ENCODE measurements around the gene ATF6. TPM values are rescaled to one million over a fixed set of nuclear protein-coding genes. Genes with fewer than 3 reads are reported as not detected.
"Not testable (repeated sequence)": the region's sequence is repeated elsewhere in the genome, so short reads cannot be mapped to it uniquely, and the experiment has no call there.

Gene ATF6
- total RNA-seq, 1 experiment from 2014 or later = 36.5 TPM

DNA sequence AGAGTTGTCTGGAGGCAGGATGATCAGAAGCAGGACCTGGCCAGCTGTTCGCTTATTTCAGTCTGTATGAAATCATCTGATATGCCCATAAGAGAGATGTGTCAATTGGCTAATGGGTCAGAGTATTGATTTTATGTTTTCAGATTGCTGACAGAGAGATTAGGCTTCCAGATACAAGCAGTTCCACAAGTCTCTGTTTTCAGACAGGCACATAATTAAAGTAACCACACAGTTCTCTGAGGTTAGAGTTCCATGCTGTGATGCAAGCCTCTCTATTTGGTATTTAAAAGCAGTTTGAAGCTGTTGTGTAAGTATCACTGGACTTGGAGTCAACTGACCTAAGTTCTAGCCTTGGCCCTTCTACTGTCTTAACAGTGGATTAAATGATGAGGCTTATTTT is 50.1 kb downstream of the ATF6 start:
- peaks cover 29% of the 10 kb centered on the region for H3K36me3 ChIP-seq (ENCODE audit: insufficient read depth, low read length)
- no peak overlapping the region for H3K27ac ChIP-seq (ENCODE audit: low read length)
- no peaks in the 10 kb centered on the region for H3K27me3 ChIP-seq (ENCODE audit: low read length)
- no peak overlapping the region for H2AFZ ChIP-seq (ENCODE audit: low read length)
- no peak for DNase-seq
- H4K20me1 ChIP-seq (ENCODE audit: insufficient read depth, low read depth, low read length) = no peaks in the 10 kb centered on the region
- peaks cover 49% of the 10 kb centered on the region for H3K79me2 ChIP-seq (ENCODE audit: low read length)
- H3K9ac ChIP-seq (ENCODE audit: low read length) = no peak overlapping the region
- H3K4me1 ChIP-seq (ENCODE audit: low read length) = no peaks in the 10 kb centered on the region; the same call in 1 of the 2 replicates
- no peaks in the 10 kb centered on the region for H3K9me2 ChIP-seq (replicated peaks; ENCODE audit: insufficient read depth, low read length)
- H3K4me2 ChIP-seq (ENCODE audit: low read depth, low read length, poor library complexity, severe bottlenecking) = no peak overlapping the region
- no peaks in the 10 kb centered on the region for H3K9me3 ChIP-seq (ENCODE audit: low read length)
- H3K4me3 ChIP-seq (ENCODE audit: low read length) = no peak overlapping the region

DNA sequence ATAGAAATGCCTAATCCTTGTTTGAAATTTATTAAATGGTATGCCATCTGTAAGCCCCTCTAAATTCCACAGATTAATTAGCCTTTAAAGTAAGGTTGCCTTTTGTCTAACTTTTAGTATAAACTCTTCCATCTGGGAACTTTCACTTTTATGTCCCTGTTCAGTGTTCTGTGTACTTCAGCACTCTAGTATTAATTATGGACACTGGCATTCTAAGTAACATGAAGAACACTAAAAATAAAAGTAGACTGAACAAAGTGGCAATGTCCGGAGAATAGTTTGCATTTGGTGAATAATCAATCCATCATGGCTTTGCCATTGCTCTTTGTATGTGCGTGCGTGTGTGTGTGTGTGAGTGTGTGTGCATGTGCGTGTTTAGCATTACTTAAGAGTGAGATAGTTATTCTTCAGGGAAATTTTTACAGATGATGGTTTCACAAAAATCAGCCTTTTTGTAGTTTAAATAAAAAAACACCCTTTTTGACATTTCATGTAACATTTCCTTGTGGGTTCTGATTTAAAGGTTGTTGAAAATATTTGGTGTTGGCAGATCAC is 51.1 kb downstream of the ATF6 start:
- no peaks in the 10 kb centered on the region for H3K9me2 ChIP-seq (replicated peaks; ENCODE audit: insufficient read depth, low read length)
- H3K36me3 ChIP-seq (ENCODE audit: insufficient read depth, low read length) = peaks cover 34% of the 10 kb centered on the region
- no peaks in the 10 kb centered on the region for H4K20me1 ChIP-seq (ENCODE audit: insufficient read depth, low read depth, low read length)
- no peak overlapping the region for H3K4me2 ChIP-seq (ENCODE audit: low read depth, low read length, poor library complexity, severe bottlenecking)
- peaks cover 41% of the 10 kb centered on the region for H3K79me2 ChIP-seq (ENCODE audit: low read length)
- no peak overlapping the region for H3K27ac ChIP-seq (ENCODE audit: low read length)
- no peaks in the 10 kb centered on the region; the same call in 1 of the 2 replicates for H3K4me1 ChIP-seq (ENCODE audit: low read length)
- H3K9ac ChIP-seq (ENCODE audit: low read length) = no peak overlapping the region
- H3K9me3 ChIP-seq (ENCODE audit: low read length) = no peaks in the 10 kb centered on the region
- no peaks in the 10 kb centered on the region for H3K27me3 ChIP-seq (ENCODE audit: low read length)
- no peak overlapping the region for H2AFZ ChIP-seq (ENCODE audit: low read length)
- DNase-seq = no peak
- no peak overlapping the region for H3K4me3 ChIP-seq (ENCODE audit: low read length)

DNA sequence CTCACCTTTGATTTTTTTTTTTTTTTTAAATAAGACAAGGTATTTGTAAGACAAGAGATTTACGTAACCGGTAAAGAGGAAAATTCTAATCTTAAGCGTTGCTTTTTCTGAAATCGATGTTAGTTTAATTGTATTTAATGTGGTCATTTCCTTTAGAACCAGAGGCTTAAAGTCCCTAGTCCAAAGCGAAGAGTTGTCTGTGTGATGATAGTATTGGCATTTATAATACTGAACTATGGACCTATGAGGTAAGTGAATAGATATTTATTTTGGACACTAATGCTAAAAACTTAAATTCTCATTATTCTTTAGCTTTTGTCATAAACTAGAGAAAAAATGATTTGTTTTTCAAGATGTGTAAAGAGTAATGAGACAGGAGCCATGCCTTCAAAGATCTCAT is 54.8 kb downstream of the ATF6 start:
- Histone ChIP-seq H3K79me2 (ENCODE audit: low read length) (peaks cover 36% of the 10 kb centered on the region), H3K4me1 (ENCODE audit: low read length) (no peaks in the 10 kb centered on the region; the same call in 1 of the 2 replicates), H3K27me3 (ENCODE audit: low read length) (no peaks in the 10 kb centered on the region), H3K9me2 (replicated peaks; ENCODE audit: insufficient read depth, low read length) (no peaks in the 10 kb centered on the region), H3K4me3 (ENCODE audit: low read length) (no peak overlapping the region), H2AFZ (ENCODE audit: low read length) (no peak overlapping the region), H3K27ac (ENCODE audit: low read length) (no peak overlapping the region), H3K36me3 (ENCODE audit: insufficient read depth, low read length) (peaks cover 39% of the 10 kb centered on the region), H3K4me2 (ENCODE audit: low read depth, low read length, poor library complexity, severe bottlenecking) (no peak overlapping the region), H3K9ac (ENCODE audit: low read length) (no peak overlapping the region), H3K9me3 (ENCODE audit: low read length) (no peaks in the 10 kb centered on the region), H4K20me1 (ENCODE audit: insufficient read depth, low read depth, low read length) (no peaks in the 10 kb centered on the region)
- no peak for DNase-seq

DNA sequence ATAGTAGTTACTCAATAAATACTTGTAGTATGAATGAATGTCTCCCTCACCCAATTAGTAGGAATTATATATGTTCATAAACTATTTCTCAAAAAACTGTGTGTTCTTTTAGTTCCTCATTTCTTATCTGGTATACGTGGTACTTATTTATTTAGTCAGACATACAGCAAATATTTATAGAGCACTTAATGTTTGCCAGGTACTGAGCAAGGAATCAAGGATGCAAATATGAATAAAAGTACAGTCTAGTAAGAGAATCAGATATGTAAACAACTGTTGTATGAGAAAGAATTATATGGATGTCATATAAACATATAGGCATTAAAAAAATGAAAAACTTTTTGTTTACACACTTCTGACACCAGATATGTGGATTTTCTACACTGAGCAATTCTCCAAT is 58.5 kb downstream of the ATF6 start:
- Histone ChIP-seq H3K79me2 (ENCODE audit: low read length) (peaks cover 10% of the 10 kb centered on the region; the same call in 1 of the 2 replicates), H4K20me1 (ENCODE audit: insufficient read depth, low read depth, low read length) (no peaks in the 10 kb centered on the region), H3K4me3 (ENCODE audit: low read length) (no peak overlapping the region), H3K4me1 (ENCODE audit: low read length) (no peaks in the 10 kb centered on the region), H3K9me2 (replicated peaks; ENCODE audit: insufficient read depth, low read length) (no peaks in the 10 kb centered on the region), H2AFZ (ENCODE audit: low read length) (no peak overlapping the region), H3K36me3 (ENCODE audit: insufficient read depth, low read length) (peaks cover 45% of the 10 kb centered on the region), H3K27me3 (ENCODE audit: low read length) (no peaks in the 10 kb centered on the region), H3K9ac (ENCODE audit: low read length) (no peak overlapping the region), H3K27ac (ENCODE audit: low read length) (no peak overlapping the region), H3K4me2 (ENCODE audit: low read depth, low read length, poor library complexity, severe bottlenecking) (no peak overlapping the region), H3K9me3 (ENCODE audit: low read length) (no peaks in the 10 kb centered on the region)
- no peak for DNase-seq

DNA sequence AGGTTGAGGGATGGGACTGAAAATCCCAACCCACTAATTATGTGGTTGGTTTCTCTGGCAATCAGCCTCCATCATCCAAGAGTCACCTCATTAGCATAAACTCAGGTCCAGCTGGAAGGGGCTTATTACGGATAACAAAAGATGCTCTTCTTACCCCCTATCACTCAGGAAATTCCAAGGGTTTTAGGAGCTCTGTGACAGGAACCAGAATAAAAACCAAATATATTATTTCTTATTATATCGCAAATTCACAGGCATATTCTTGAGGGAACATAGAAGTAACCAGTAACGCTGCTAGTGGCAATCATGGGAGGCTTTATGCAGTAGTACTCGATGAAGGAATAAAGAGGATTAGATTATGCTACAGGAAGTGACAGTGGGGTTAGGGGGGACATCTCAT is 59.7 kb downstream of the ATF6 start:
- Histone ChIP-seq H4K20me1 (ENCODE audit: insufficient read depth, low read depth, low read length) (no peaks in the 10 kb centered on the region), H3K27me3 (ENCODE audit: low read length) (no peaks in the 10 kb centered on the region), H3K36me3 (ENCODE audit: insufficient read depth, low read length) (peaks cover 42% of the 10 kb centered on the region), H3K9me3 (ENCODE audit: low read length) (no peaks in the 10 kb centered on the region), H3K9me2 (replicated peaks; ENCODE audit: insufficient read depth, low read length) (no peaks in the 10 kb centered on the region), H3K4me3 (ENCODE audit: low read length) (no peak overlapping the region), H3K4me2 (ENCODE audit: low read depth, low read length, poor library complexity, severe bottlenecking) (no peak overlapping the region), H3K4me1 (ENCODE audit: low read length) (no peaks in the 10 kb centered on the region), H3K79me2 (ENCODE audit: low read length) (peaks cover 10% of the 10 kb centered on the region; the same call in 1 of the 2 replicates), H2AFZ (ENCODE audit: low read length) (no peak overlapping the region), H3K9ac (ENCODE audit: low read length) (no peak overlapping the region), H3K27ac (ENCODE audit: low read length) (no peak overlapping the region)
- DNase-seq = no peak

DNA sequence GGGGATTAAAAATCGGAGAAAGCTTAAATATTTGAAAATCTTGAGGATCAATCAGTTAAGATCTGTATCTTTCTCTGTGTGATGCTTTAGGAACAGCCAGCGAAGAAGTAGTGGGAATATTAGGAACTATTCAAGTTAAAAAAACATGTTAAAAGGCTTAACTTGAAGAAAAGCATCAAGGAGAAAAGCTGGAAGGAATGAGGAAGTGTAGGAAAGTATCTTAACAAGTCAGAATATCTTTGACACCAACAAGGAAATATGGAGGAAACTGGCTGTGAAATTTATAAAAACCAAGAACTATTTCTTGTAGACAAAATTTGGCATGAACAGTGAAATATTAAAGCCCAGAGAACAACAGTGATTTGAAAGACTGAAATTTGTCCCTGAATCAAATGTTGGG is 60.4 kb downstream of the ATF6 start:
- Histone ChIP-seq H3K36me3 (ENCODE audit: insufficient read depth, low read length) (peaks cover 38% of the 10 kb centered on the region), H2AFZ (ENCODE audit: low read length) (no peak overlapping the region)

DNA sequence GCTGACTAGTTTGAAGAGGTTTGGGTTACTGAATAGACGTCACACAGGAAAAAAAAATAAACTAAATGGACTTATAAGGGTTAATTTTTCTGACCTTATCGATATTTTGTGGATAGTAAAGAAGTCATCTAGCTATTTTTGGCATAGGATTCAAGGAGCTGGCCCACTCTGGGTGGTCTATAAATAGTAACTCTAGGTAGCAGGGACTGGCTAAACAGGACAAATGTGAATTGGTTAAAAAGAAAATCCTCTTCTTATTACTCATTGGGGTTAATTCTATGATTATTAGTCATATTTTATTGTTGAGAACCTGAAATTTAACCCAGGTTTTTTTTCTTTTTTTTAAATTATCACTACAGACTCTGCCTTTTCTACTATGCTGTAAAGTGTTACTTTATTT is 61.7 kb downstream of the ATF6 start:
- no peaks in the 10 kb centered on the region for H3K9me2 ChIP-seq (replicated peaks; ENCODE audit: insufficient read depth, low read length)
- H3K9me3 ChIP-seq (ENCODE audit: low read length) = no peaks in the 10 kb centered on the region

More for the DNA sequence above, 60.4 kb downstream of the ATF6 start:
- no peaks in the 10 kb centered on the region for H3K9me3 ChIP-seq (ENCODE audit: low read length)
- no peak for DNase-seq
- H3K9me2 ChIP-seq (replicated peaks; ENCODE audit: insufficient read depth, low read length) = no peaks in the 10 kb centered on the region
- no peak overlapping the region for H3K4me3 ChIP-seq (ENCODE audit: low read length)
- no peak overlapping the region for H3K27ac ChIP-seq (ENCODE audit: low read length)
- no peak overlapping the region for H3K9ac ChIP-seq (ENCODE audit: low read length)
- H3K27me3 ChIP-seq (ENCODE audit: low read length) = no peaks in the 10 kb centered on the region
- no peaks in the 10 kb centered on the region for H4K20me1 ChIP-seq (ENCODE audit: insufficient read depth, low read depth, low read length)
- no peaks in the 10 kb centered on the region for H3K4me1 ChIP-seq (ENCODE audit: low read length)
- peaks cover 10% of the 10 kb centered on the region; the same call in 1 of the 2 replicates for H3K79me2 ChIP-seq (ENCODE audit: low read length)
- H3K4me2 ChIP-seq (ENCODE audit: low read depth, low read length, poor library complexity, severe bottlenecking) = no peak overlapping the region

DNA sequence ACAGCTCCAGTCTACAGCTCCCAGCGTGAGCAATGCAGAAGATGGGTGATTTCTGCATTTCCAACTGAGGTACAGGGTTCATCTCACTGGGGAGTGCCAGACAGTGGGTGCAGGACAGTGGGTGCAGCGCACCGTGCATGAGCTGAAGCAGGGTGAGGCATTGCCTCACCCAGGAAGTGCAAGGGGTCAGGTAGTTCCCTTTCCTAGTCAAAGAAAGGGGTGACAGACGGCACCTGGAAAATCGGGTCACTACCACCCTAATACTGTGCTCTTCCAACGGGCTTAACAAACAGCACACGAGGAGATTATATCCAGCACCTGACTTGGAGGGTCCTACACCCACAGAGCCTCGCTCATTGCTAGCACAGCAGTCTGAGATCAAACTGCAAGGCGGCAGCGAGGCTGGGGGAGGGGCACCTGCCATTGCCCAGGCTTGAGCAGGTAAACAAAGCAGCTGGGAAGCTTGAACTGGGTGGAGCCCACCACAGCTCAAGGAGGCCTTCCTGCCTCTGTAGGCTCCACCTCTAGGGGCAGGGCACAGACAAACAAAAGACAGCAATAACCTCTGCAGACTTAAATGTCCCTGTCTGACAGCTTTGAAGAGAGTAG is 66.3 kb downstream of the ATF6 start:
- not testable (repeated sequence) for H3K9me2 ChIP-seq (replicated peaks; ENCODE audit: insufficient read depth, low read length); H3K9ac ChIP-seq (ENCODE audit: low read length); DNase-seq; H3K4me1 ChIP-seq (ENCODE audit: low read length); H3K9me3 ChIP-seq (ENCODE audit: low read length); H2AFZ ChIP-seq (ENCODE audit: low read length); H3K4me3 ChIP-seq (ENCODE audit: low read length); H3K27me3 ChIP-seq (ENCODE audit: low read length); H3K27ac ChIP-seq (ENCODE audit: low read length); H3K4me2 ChIP-seq (ENCODE audit: low read depth, low read length, poor library complexity, severe bottlenecking); H4K20me1 ChIP-seq (ENCODE audit: insufficient read depth, low read depth, low read length); H3K79me2 ChIP-seq (ENCODE audit: low read length)
- H3K36me3 ChIP-seq (ENCODE audit: insufficient read depth, low read length) = peaks cover 15% of the 10 kb centered on the region

More for the DNA sequence above, 61.7 kb downstream of the ATF6 start:
- Histone ChIP-seq H3K79me2 (ENCODE audit: low read length) (peaks cover 10% of the 10 kb centered on the region; the same call in 1 of the 2 replicates), H3K27me3 (ENCODE audit: low read length) (no peaks in the 10 kb centered on the region), H3K4me2 (ENCODE audit: low read depth, low read length, poor library complexity, severe bottlenecking) (no peak overlapping the region), H4K20me1 (ENCODE audit: insufficient read depth, low read depth, low read length) (no peaks in the 10 kb centered on the region), H3K36me3 (ENCODE audit: insufficient read depth, low read length) (peaks cover 27% of the 10 kb centered on the region), H3K9ac (ENCODE audit: low read length) (no peak overlapping the region), H2AFZ (ENCODE audit: low read length) (no peak overlapping the region), H3K27ac (ENCODE audit: low read length) (no peak overlapping the region), H3K4me3 (ENCODE audit: low read length) (no peak overlapping the region), H3K4me1 (ENCODE audit: low read length) (no peaks in the 10 kb centered on the region)
- DNase-seq = no peak
